HG03097 (cell line): ENCODE results near the gene SLC39A10.
A peak's percentile ranks its signal among the peaks of the same experiment; 100 is the strongest.
"Not testable (repeated sequence)": the region's sequence is repeated elsewhere in the genome, so short reads cannot be mapped to it uniquely, and the experiment has no call there.

Experiments used
- ATAC-seq: cut with Tn5 transposase; IDR thresholded peaks from one replicate; pipeline ENCODE4 v1.9.1; 2021; ENCODE audit not compliant: unreplicated experiment, low FRiP score

Gene SLC39A10

GRCh38 chr2:195656859-195657633 lies at the start of gene SLC39A10:
Gene SLC39A10 (plus strand): TSS chr2:195657226. CDS start chr2:195680043, 22,817 bp downstream.
- peak; percentile 72 for ATAC-seq

- ATAC-seq = no peak
These were observed 48.1 kb upstream of the SLC39A10 start for GRCh38 chr2:195608768-195609454.

GRCh38 chr2:195610717-195611116 lies 46.3 kb upstream of the SLC39A10 start:
- ATAC-seq = no peak

- ATAC-seq = no peak
These were observed 44.2 kb upstream of the SLC39A10 start for GRCh38 chr2:195612611-195613495.

GRCh38 chr2:195613922-195614321 lies 43.1 kb upstream of the SLC39A10 start:
- ATAC-seq = no peak

- ATAC-seq = no peak
These were observed 37.4 kb upstream of the SLC39A10 start for GRCh38 chr2:195619590-195619989.

- ATAC-seq = no peak
These were observed 36.5 kb upstream of the SLC39A10 start for GRCh38 chr2:195620501-195620900.

- ATAC-seq = no peak
These were observed 34.1 kb upstream of the SLC39A10 start for GRCh38 chr2:195622966-195623365.

- ATAC-seq = no peak
These were observed 30.5 kb upstream of the SLC39A10 start for GRCh38 chr2:195626507-195626906.

GRCh38 chr2:195628666-195629065 lies 28.4 kb upstream of the SLC39A10 start:
- ATAC-seq = no peak

GRCh38 chr2:195632856-195633572 lies 24.0 kb upstream of the SLC39A10 start:
- ATAC-seq = no peak

GRCh38 chr2:195633573-195633870 lies 23.5 kb upstream of the SLC39A10 start:
- no peak for ATAC-seq

- no peak for ATAC-seq
These were observed 23.1 kb upstream of the SLC39A10 start for GRCh38 chr2:195633974-195634373.

GRCh38 chr2:195636890-195637289 lies 20.1 kb upstream of the SLC39A10 start:
- no peak for ATAC-seq

GRCh38 chr2:195638750-195639149 lies 18.3 kb upstream of the SLC39A10 start:
- ATAC-seq = no peak

GRCh38 chr2:195639238-195639858 lies 17.7 kb upstream of the SLC39A10 start:
- no peak for ATAC-seq

- ATAC-seq = no peak
These were observed 17.1 kb upstream of the SLC39A10 start for GRCh38 chr2:195639959-195640358.

GRCh38 chr2:195642027-195642678 lies 14.9 kb upstream of the SLC39A10 start:
- no peak for ATAC-seq

- ATAC-seq = no peak
These were observed 14.4 kb upstream of the SLC39A10 start for GRCh38 chr2:195642679-195643068.

- ATAC-seq = not testable (repeated sequence)
These were observed 12.3 kb upstream of the SLC39A10 start for GRCh38 chr2:195644708-195645107.
